IMR-90 (cell line): ENCODE measurements around the gene HECW1. TPM values are rescaled to one million over a fixed set of nuclear protein-coding genes. Genes with fewer than 3 reads are reported as not detected.

Experiments used
- ATAC-seq: fragments of 200-7000 bp; cut with Tn5 transposase; 2 replicates; pipeline ENCODE4 v1.9.1; 2020; ENCODE audit warnings: low read depth, mild to moderate bottlenecking, moderate library complexity
- BruUV-seq: library from RNA; stranded (reverse); fragments of 400-500 nt; replicated peaks from 2 replicates; lab custom pipeline; 2021; lab: Mats Ljungman, UMichigan
- CTCF ChIA-PET: fragments of 300-600 bp; formaldehyde crosslinking; extraction: SDS; loops from one replicate; lab custom pipeline; 2021; ENCODE audit warnings: antibody characterized with exemption; lab: Yijun Ruan, JAX
- POLR2A ChIA-PET: fragments of 300-600 bp; sonication (Branson Sonifier 250); formaldehyde crosslinking; loops from one replicate; lab custom pipeline; 2022; ENCODE audit warnings: antibody characterized with exemption; ENCODE audit not compliant: unreplicated experiment; lab: Charles Lee
- DNase-seq: peaks from one replicate; pipeline ENCODE4 v3.0.0; 2013
- H2AFZ ChIP-seq: replicated peaks from 2 replicates; pipeline ENCODE3; 2013; ENCODE audit warnings: low read length, mild to moderate bottlenecking; ENCODE audit not compliant: poor library complexity
- H2AK5ac ChIP-seq: 2 replicates; pipeline ENCODE4 v1.6.1; 2013; ENCODE audit warnings: low read depth, low read length, inconsistent platforms
- H2AK9ac ChIP-seq: replicated peaks from 2 replicates; pipeline ENCODE3; 2013; ENCODE audit warnings: mild to moderate bottlenecking, low read depth, low read length, moderate library complexity; ENCODE audit not compliant: poor library complexity
- H2BK120ac ChIP-seq: 2 replicates; pipeline ENCODE4 v1.6.1; 2013; ENCODE audit warnings: low read depth, low read length, inconsistent platforms
- H2BK15ac ChIP-seq: 3 replicates; pipeline ENCODE4 v1.6.1; 2013; ENCODE audit warnings: low read depth, low read length, inconsistent platforms
- H2BK20ac ChIP-seq: 2 replicates; pipeline ENCODE4 v1.6.1; 2013; ENCODE audit warnings: low read depth, mild to moderate bottlenecking, inconsistent platforms, low read length, moderate library complexity
- H2BK5ac ChIP-seq: 2 replicates; pipeline ENCODE4 v1.6.1; 2013; ENCODE audit warnings: mild to moderate bottlenecking, low read depth, low read length, inconsistent platforms; ENCODE audit not compliant: poor library complexity, severe bottlenecking
- H3K14ac ChIP-seq: replicated peaks from 2 replicates; pipeline ENCODE4 v1.6.1; 2013; ENCODE audit warnings: low read depth, low read length, inconsistent platforms
- H3K18ac ChIP-seq: 2 replicates; pipeline ENCODE4 v1.6.1; 2013; ENCODE audit warnings: low read depth, low read length, control low read depth
- H3K23ac ChIP-seq: 2 replicates; pipeline ENCODE4 v1.6.1; 2013; ENCODE audit warnings: low read depth, low read length, inconsistent platforms
- H3K27ac ChIP-seq: 2 replicates; pipeline ENCODE4 v1.5.1; 2013; ENCODE audit warnings: mild to moderate bottlenecking, control low read depth, low read length; ENCODE audit not compliant: insufficient read depth
- H3K27me3 ChIP-seq: 2 replicates; pipeline ENCODE4 v1.6.1; 2013; ENCODE audit warnings: low read length; ENCODE audit not compliant: control insufficient read depth, insufficient read depth
- H3K36me3 ChIP-seq: 2 replicates; pipeline ENCODE4 v1.6.1; 2013; ENCODE audit warnings: low read length, mixed read lengths; ENCODE audit not compliant: control insufficient read depth, insufficient read depth
- H3K4ac ChIP-seq: 2 replicates; pipeline ENCODE4 v1.6.1; 2013; ENCODE audit warnings: low read depth, low read length, inconsistent platforms
- H3K4me1 ChIP-seq: 2 replicates; pipeline ENCODE4 v1.6.1; 2013; ENCODE audit warnings: low read length, mixed read lengths; ENCODE audit not compliant: control insufficient read depth, insufficient read depth
- H3K4me2 ChIP-seq: 2 replicates; pipeline ENCODE4 v1.6.1; 2013; ENCODE audit warnings: low read depth, mild to moderate bottlenecking, control low read depth, low read length, moderate library complexity
- H3K4me3 ChIP-seq: 2 replicates; pipeline ENCODE4 v1.5.1; 2013; ENCODE audit warnings: low read depth, mild to moderate bottlenecking, control low read depth, low read length, moderate library complexity; ENCODE audit not compliant: insufficient read depth
- H3K56ac ChIP-seq: 2 replicates; pipeline ENCODE4 v1.6.1; 2013; ENCODE audit warnings: low read length, inconsistent platforms; ENCODE audit not compliant: insufficient read depth; ENCODE audit errors: extremely low read depth
- H3K79me1 ChIP-seq, 2 experiments: 2 replicates each; pipeline ENCODE4 v1.6.1; 2013; ENCODE audit warnings: low read length in 2 of 2, inconsistent platforms in 1 of 2, low read depth in 1 of 2
- H3K9ac ChIP-seq: 2 replicates; pipeline ENCODE4 v1.6.1; 2013; ENCODE audit warnings: low read depth, low read length, control low read depth
- H3K9me1 ChIP-seq: 2 replicates; pipeline ENCODE4 v1.6.1; 2013; ENCODE audit warnings: low read length, inconsistent platforms; ENCODE audit not compliant: insufficient read depth
- H3K9me3 ChIP-seq: 2 replicates; pipeline ENCODE4 v1.6.1; 2013; ENCODE audit warnings: low read length; ENCODE audit not compliant: control insufficient read depth, insufficient read depth
- H4K20me1 ChIP-seq: 2 replicates; pipeline ENCODE4 v1.6.1; 2013; ENCODE audit warnings: low read length, inconsistent platforms; ENCODE audit not compliant: insufficient read depth
- H4K5ac ChIP-seq: 2 replicates; pipeline ENCODE4 v1.6.1; 2013; ENCODE audit warnings: mild to moderate bottlenecking, low read depth, low read length, control low read depth
- H4K8ac ChIP-seq, 2 experiments: 2 replicates each; pipeline ENCODE4 v1.6.1; 2013; ENCODE audit warnings: low read depth in 2 of 2, low read length in 2 of 2, control low read depth in 1 of 2, inconsistent platforms in 1 of 2
- H4K91ac ChIP-seq: 2 replicates; pipeline ENCODE4 v1.6.1; 2013; ENCODE audit warnings: low read depth, low read length, inconsistent platforms; ENCODE audit not compliant: insufficient read depth
- BHLHE40 ChIP-seq: fragments of 150-350 bp; IDR thresholded peaks from 2 replicates; pipeline ENCODE4 v1.6.1; 2016; ENCODE audit warnings: mild to moderate bottlenecking, low read depth, low read length
- CEBPB ChIP-seq: IDR thresholded peaks from 2 replicates; pipeline ENCODE4 v1.6.1; 2012; ENCODE audit warnings: low read depth, low read length, improper control_type of control experiment
- CHD1 ChIP-seq: IDR thresholded peaks from 2 replicates; pipeline ENCODE4 v1.6.1; 2012; ENCODE audit warnings: low read depth, low read length, improper control_type of control experiment
- FOS ChIP-seq: fragments of 150-350 bp; IDR thresholded peaks from 2 replicates; pipeline ENCODE4 v1.6.1; 2016; ENCODE audit warnings: low read depth, low read length
- MAFK ChIP-seq: IDR thresholded peaks from 2 replicates; pipeline ENCODE4 v1.6.1; 2012; ENCODE audit warnings: low read depth, low read length, improper control_type of control experiment
- MAZ ChIP-seq: IDR thresholded peaks from 2 replicates; pipeline ENCODE4 v1.6.1; 2012; ENCODE audit warnings: low read depth, mild to moderate bottlenecking, low read length, improper control_type of control experiment, moderate library complexity, borderline replicate concordance
- MXI1 ChIP-seq: IDR thresholded peaks from 2 replicates; pipeline ENCODE4 v1.6.1; 2012; ENCODE audit warnings: low read depth, mild to moderate bottlenecking, low read length, moderate library complexity, borderline replicate concordance
- NFE2L2 ChIP-seq: fragments of 150-350 bp; IDR thresholded peaks from 2 replicates; pipeline ENCODE4 v1.6.1; 2016; ENCODE audit warnings: low read depth, mild to moderate bottlenecking, low read length
- POLR2A ChIP-seq: IDR thresholded peaks from 2 replicates; pipeline ENCODE4 v1.6.1; 2012; ENCODE audit warnings: mild to moderate bottlenecking, low read depth, low read length
- RAD21 ChIP-seq: IDR thresholded peaks from 2 replicates; pipeline ENCODE4 v1.6.1; 2012; ENCODE audit warnings: low read length, improper control_type of control experiment
- RCOR1 ChIP-seq: IDR thresholded peaks from 2 replicates; pipeline ENCODE4 v1.6.1; 2012; ENCODE audit warnings: mild to moderate bottlenecking, low read length, improper control_type of control experiment; ENCODE audit not compliant: insufficient replicate concordance
- RFX5 ChIP-seq: IDR thresholded peaks from 2 replicates; pipeline ENCODE4 v1.8.0; 2012; ENCODE audit warnings: low read depth, mild to moderate bottlenecking, low read length, moderate library complexity
- SMC3 ChIP-seq: fragments of 150-350 bp; IDR thresholded peaks from 2 replicates; pipeline ENCODE4 v1.6.1; 2016; ENCODE audit warnings: low read depth, mild to moderate bottlenecking, antibody characterized with exemption, low read length, moderate library complexity
- WGBS, 2 experiments: methylation state at CpG; one replicate each; pipeline versions ENCODE4 v1.1.5 to v1.1.7; 2013; ENCODE audit warnings: missing lambda C conversion rate in 2 of 2; ENCODE audit not compliant: insufficient read length in 1 of 2; ENCODE audit errors: extremely low coverage in 2 of 2; 5-methylcytosine and 5-hydroxymethylcytosine counted together
- dilution Hi-C: fragments of 300-500 bp; cut with HindIII; formaldehyde crosslinking; loops from one replicate; pipeline ENCODE4 v1.14.3; 2018; ENCODE audit warnings: low sequenced_read_pairs; ENCODE audit not compliant: unreplicated experiment
- in situ Hi-C: fragments of 300-500 bp; cut with MboI; formaldehyde crosslinking; loops from 3 replicates; pipeline ENCODE4 v1.14.3; 2019; ENCODE audit warnings: low sequenced_read_pairs, inconsistent platforms, mixed read lengths
- intact Hi-C: fragments of 100-400 bp; cut with micrococcal nuclease; formaldehyde crosslinking; loops from 2 replicates; pipeline ENCODE4 v1.10.0; 2022
- polyA plus RNA-seq, 3 experiments: library from polyadenylated mRNA; depleted of rRNA; stranded (reverse); fragments of >200 nt; gene quantifications; 2 replicates each; pipeline ENCODE4 v1.2.3, GENCODE V29; 2012; ENCODE audit warnings: low replicate concordance in 1 of 3
- total RNA-seq: library from RNA; depleted of rRNA; stranded (reverse); fragments of >200 nt; gene quantifications from 2 replicates; pipeline ENCODE4 v1.2.3, GENCODE V29; 2012
- TF ChIP-seq, protein P1 (sequence below): fragments of 150-350 bp; IDR thresholded peaks from 2 replicates; pipeline ENCODE4 v1.6.1; 2017; ENCODE audit warnings: mild to moderate bottlenecking, antibody characterized with exemption, low read length, low read depth
- TF ChIP-seq, protein P2 (sequence below): fragments of 150-350 bp; IDR thresholded peaks from 2 replicates; pipeline ENCODE4 v1.6.1; 2016; ENCODE audit warnings: low read depth, mild to moderate bottlenecking, low read length, moderate library complexity, borderline replicate concordance
- TF ChIP-seq, protein P3 (sequence below): conservative IDR thresholded peaks from 2 replicates; pipeline ENCODE4 v1.5.1; 2012; ENCODE audit warnings: mild to moderate bottlenecking, low read depth, low read length, improper control_type of control experiment

Gene HECW1
- total and polyA plus RNA-seq, 2 of the 4 experiments (the other 2 are of a cell fraction), result 0.56 to 1.3 TPM

DNA sequence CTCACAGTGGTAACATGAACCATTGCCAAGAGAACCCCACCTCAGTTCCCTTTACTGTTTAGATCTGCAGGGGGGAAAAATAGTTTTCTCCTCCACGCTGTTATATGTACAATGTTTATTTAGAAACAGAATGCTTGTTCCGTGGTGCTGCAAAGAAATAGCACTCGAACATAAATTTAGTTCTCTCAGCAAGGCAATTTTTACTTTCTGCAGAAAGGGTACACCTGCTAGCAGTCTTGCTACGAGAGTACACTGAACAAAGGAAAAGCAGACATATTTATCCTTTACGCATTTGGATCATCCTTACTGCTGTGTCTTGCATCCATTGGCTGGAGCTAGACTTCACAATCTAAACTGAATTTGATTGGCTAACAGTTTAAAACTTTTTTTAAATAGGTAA is 178.5 kb downstream of the HECW1 start:
- no peak overlapping the region for H4K8ac ChIP-seq
- H2BK20ac ChIP-seq, result no peak overlapping the region
- no peak overlapping the region for H3K14ac ChIP-seq
- no peak overlapping the region for H2BK120ac ChIP-seq
- no peak overlapping the region for H3K18ac ChIP-seq
- no peak overlapping the region for H3K4me2 ChIP-seq
- no TSS peak for BruUV-seq
- no peak overlapping the region for H3K56ac ChIP-seq
- CTCF ChIA-PET, result no interaction called here
- no CpG with 5 or more reads among the region's 5 CpGs for WGBS, 2 experiments
- in situ Hi-C loops (no loop called here), intact Hi-C loops (no loop called here), dilution Hi-C loops (no loop called here)
- POLR2A ChIA-PET, result no interaction called here
- no peaks in the 10 kb centered on the region for H3K79me1 ChIP-seq
- H2BK15ac ChIP-seq, result no peak overlapping the region
- no peak for TF ChIP-seq FOS
- no peak for TF ChIP-seq SMC3
- TF ChIP-seq, protein P1, sequence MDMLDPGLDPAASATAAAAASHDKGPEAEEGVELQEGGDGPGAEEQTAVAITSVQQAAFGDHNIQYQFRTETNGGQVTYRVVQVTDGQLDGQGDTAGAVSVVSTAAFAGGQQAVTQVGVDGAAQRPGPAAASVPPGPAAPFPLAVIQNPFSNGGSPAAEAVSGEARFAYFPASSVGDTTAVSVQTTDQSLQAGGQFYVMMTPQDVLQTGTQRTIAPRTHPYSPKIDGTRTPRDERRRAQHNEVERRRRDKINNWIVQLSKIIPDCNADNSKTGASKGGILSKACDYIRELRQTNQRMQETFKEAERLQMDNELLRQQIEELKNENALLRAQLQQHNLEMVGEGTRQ, result no peak
- no peak for TF ChIP-seq MAZ
- TF ChIP-seq RFX5, result no peak
- TF ChIP-seq RCOR1, result no peak
- TF ChIP-seq MXI1, result no peak
- TF ChIP-seq POLR2A, result no peak
- no peak for TF ChIP-seq BHLHE40
- TF ChIP-seq, protein P2, sequence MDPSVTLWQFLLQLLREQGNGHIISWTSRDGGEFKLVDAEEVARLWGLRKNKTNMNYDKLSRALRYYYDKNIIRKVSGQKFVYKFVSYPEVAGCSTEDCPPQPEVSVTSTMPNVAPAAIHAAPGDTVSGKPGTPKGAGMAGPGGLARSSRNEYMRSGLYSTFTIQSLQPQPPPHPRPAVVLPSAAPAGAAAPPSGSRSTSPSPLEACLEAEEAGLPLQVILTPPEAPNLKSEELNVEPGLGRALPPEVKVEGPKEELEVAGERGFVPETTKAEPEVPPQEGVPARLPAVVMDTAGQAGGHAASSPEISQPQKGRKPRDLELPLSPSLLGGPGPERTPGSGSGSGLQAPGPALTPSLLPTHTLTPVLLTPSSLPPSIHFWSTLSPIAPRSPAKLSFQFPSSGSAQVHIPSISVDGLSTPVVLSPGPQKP, result no peak
- TF ChIP-seq MAFK, result no peak
- TF ChIP-seq RAD21, result no peak
- TF ChIP-seq NFE2L2, result no peak
- TF ChIP-seq, protein P3, sequence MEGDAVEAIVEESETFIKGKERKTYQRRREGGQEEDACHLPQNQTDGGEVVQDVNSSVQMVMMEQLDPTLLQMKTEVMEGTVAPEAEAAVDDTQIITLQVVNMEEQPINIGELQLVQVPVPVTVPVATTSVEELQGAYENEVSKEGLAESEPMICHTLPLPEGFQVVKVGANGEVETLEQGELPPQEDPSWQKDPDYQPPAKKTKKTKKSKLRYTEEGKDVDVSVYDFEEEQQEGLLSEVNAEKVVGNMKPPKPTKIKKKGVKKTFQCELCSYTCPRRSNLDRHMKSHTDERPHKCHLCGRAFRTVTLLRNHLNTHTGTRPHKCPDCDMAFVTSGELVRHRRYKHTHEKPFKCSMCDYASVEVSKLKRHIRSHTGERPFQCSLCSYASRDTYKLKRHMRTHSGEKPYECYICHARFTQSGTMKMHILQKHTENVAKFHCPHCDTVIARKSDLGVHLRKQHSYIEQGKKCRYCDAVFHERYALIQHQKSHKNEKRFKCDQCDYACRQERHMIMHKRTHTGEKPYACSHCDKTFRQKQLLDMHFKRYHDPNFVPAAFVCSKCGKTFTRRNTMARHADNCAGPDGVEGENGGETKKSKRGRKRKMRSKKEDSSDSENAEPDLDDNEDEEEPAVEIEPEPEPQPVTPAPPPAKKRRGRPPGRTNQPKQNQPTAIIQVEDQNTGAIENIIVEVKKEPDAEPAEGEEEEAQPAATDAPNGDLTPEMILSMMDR, result no peak
- no peak for TF ChIP-seq CEBPB
- TF ChIP-seq CHD1, result no peak
- H3K4ac ChIP-seq, result no peak overlapping the region
- H3K27ac ChIP-seq, result no peak overlapping the region
- no peak overlapping the region for H4K5ac ChIP-seq
- H3K9me3 ChIP-seq, result peaks cover 3% of the 10 kb centered on the region
- H4K91ac ChIP-seq, result no peak overlapping the region
- no peak overlapping the region for H2BK5ac ChIP-seq
- ATAC-seq (no peak), DNase-seq (no peak)
- H2AK9ac ChIP-seq, result no peak overlapping the region
- H3K9ac ChIP-seq, result no peak overlapping the region
- H3K9me1 ChIP-seq, result peaks cover 6% of the 10 kb centered on the region
- no peak overlapping the region for H2AFZ ChIP-seq
- no peaks in the 10 kb centered on the region for H4K20me1 ChIP-seq
- H3K23ac ChIP-seq, result no peak overlapping the region
- H3K36me3 ChIP-seq, result no peaks in the 10 kb centered on the region
- no peaks in the 10 kb centered on the region for H3K27me3 ChIP-seq
- peaks cover 2% of the 10 kb centered on the region; the same call in 1 of the 2 replicates for H3K4me1 ChIP-seq
- H3K4me3 ChIP-seq, result no peak overlapping the region
- H2AK5ac ChIP-seq, result no peak overlapping the region
